RWPE2 (cell line): ENCODE results near the gene EPRS1.
"Not testable (repeated sequence)": the region's sequence is repeated elsewhere in the genome, so short reads cannot be mapped to it uniquely, and the experiment has no call there.

Experiments
- ATAC-seq: fragments of 200-7000 bp; cut with Tn5 transposase; 3 replicates; pipeline ENCODE4 v1.9.1; 2021; ENCODE audit warnings: low read depth
- DNase-seq: peaks from one replicate; pipeline ENCODE4 v3.0.0-alpha.2; 2020; ENCODE audit warnings: low spot score
- H3K27ac ChIP-seq: fragments of 450-650 bp; 2 replicates; pipeline ENCODE4 v1.5.1; 2017; ENCODE audit warnings: mild to moderate bottlenecking; ENCODE audit not compliant: poor library complexity, severe bottlenecking
- H3K27me3 ChIP-seq: fragments of 250-450 bp; sonication (Bioruptor Pico); 2 replicates; pipeline ENCODE4 v1.5.1; 2021; ENCODE audit warnings: mild to moderate bottlenecking, moderate library complexity; ENCODE audit not compliant: insufficient read depth, poor library complexity, severe bottlenecking
- H3K36me3 ChIP-seq: fragments of 250-450 bp; sonication (Bioruptor Pico); 2 replicates; pipeline ENCODE4 v1.5.1; 2020; ENCODE audit warnings: low read depth, mild to moderate bottlenecking, moderate library complexity
- H3K4me1 ChIP-seq: fragments of 250-450 bp; sonication (Bioruptor Pico); 2 replicates; pipeline ENCODE4 v1.5.1; 2021; ENCODE audit warnings: mild to moderate bottlenecking, moderate library complexity; ENCODE audit not compliant: insufficient read depth, poor library complexity, severe bottlenecking
- H3K4me3 ChIP-seq: fragments of 250-450 bp; sonication (Bioruptor Pico); 2 replicates; pipeline ENCODE4 v1.5.1; 2021; ENCODE audit warnings: mild to moderate bottlenecking, moderate library complexity; ENCODE audit not compliant: severe bottlenecking
- H3K9me3 ChIP-seq: fragments of 250-450 bp; sonication (Bioruptor Pico); 2 replicates; pipeline ENCODE4 v1.5.1; 2021; ENCODE audit warnings: mild to moderate bottlenecking, moderate library complexity; ENCODE audit not compliant: severe bottlenecking
- TF ChIP-seq, protein P1 (sequence below): fragments of 450-650 bp; IDR thresholded peaks from one replicate; pipeline ENCODE4 v1.5.1; 2017; ENCODE audit warnings: mild to moderate bottlenecking, moderate library complexity; ENCODE audit not compliant: poor library complexity, severe bottlenecking

Gene EPRS1

DNA sequence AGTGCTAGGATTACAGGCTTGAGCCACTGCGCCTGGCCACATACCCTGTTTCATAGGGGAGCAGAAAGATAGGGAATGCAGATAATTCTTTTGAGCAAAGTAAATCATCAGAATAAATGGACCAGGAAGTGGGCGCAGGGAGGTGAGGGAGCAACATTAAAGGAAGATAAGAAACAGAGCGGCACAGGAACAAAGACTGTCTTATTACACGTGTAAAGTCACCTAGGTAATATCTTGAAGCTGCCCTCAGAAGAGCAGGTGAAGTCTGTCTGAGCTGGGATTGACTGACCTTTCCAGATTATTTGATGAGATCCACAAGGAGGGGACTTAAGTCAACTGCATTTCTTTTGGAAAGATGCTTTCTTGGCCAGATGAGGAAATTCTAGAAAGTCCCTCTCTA lies 7.7 kb downstream of the EPRS1 start:
- Histone ChIP-seq H3K4me3 (no peak overlapping the region), H3K4me1 (no peaks in the 10 kb centered on the region), H3K9me3 (no peaks in the 10 kb centered on the region), H3K36me3 (peaks cover 15% of the 10 kb centered on the region), H3K27ac (no peak overlapping the region), H3K27me3 (no peaks in the 10 kb centered on the region)
- no peak for DNase-seq
- TF ChIP-seq, protein P1, sequence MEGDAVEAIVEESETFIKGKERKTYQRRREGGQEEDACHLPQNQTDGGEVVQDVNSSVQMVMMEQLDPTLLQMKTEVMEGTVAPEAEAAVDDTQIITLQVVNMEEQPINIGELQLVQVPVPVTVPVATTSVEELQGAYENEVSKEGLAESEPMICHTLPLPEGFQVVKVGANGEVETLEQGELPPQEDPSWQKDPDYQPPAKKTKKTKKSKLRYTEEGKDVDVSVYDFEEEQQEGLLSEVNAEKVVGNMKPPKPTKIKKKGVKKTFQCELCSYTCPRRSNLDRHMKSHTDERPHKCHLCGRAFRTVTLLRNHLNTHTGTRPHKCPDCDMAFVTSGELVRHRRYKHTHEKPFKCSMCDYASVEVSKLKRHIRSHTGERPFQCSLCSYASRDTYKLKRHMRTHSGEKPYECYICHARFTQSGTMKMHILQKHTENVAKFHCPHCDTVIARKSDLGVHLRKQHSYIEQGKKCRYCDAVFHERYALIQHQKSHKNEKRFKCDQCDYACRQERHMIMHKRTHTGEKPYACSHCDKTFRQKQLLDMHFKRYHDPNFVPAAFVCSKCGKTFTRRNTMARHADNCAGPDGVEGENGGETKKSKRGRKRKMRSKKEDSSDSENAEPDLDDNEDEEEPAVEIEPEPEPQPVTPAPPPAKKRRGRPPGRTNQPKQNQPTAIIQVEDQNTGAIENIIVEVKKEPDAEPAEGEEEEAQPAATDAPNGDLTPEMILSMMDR: no peak
- ATAC-seq: no peak

DNA sequence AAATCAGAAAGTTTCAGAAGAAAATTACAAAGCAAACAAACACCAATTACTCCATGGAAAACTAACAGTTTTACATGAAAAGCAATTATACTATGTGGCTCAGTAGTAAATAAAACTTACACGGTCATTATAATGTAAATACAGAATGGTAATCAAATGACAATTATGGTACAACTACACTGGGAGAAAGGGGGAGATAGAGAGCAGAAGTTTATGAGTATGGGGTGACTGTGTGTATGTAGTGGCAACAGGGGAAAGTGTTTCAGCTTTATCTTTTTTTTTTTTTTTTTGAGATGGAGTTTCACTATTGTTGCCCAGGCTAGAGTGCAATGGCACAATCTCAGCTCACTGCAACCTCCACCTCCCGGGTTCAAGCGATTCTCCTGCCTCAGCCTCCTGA lies 8.5 kb downstream of the EPRS1 start:
- not testable (repeated sequence) for H3K27ac ChIP-seq, H3K9me3 ChIP-seq, DNase-seq, H3K4me1 ChIP-seq, H3K4me3 ChIP-seq, H3K27me3 ChIP-seq, ATAC-seq
- H3K36me3 ChIP-seq: peaks cover 21% of the 10 kb centered on the region

DNA sequence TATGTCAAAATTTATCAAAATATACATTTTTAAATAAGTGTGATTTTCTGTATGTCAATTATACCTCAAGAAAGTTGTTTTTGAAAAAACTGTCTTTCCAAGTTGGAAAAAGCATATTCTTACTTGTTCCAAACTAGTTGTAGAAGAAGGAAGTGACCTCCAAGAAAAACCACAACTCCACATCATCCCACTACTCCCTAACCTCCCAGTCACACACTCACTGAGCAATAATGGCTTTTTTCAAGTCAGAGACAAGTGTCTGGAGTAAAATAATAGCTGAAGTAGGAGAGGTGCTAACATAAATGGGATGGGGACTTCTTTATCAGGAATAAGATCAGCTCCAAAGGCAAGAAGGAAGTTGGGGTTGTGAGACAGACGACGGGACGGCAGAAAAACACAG lies 13.4 kb downstream of the EPRS1 start:
- no peak overlapping the region for H3K27ac ChIP-seq
- TF ChIP-seq, protein P1: no peak
- H3K4me1 ChIP-seq: no peaks in the 10 kb centered on the region
- no peak for ATAC-seq
- H3K9me3 ChIP-seq: no peaks in the 10 kb centered on the region
- H3K4me3 ChIP-seq: no peak overlapping the region
- H3K36me3 ChIP-seq: peaks cover 37% of the 10 kb centered on the region
- DNase-seq: no peak
- no peaks in the 10 kb centered on the region for H3K27me3 ChIP-seq

DNA sequence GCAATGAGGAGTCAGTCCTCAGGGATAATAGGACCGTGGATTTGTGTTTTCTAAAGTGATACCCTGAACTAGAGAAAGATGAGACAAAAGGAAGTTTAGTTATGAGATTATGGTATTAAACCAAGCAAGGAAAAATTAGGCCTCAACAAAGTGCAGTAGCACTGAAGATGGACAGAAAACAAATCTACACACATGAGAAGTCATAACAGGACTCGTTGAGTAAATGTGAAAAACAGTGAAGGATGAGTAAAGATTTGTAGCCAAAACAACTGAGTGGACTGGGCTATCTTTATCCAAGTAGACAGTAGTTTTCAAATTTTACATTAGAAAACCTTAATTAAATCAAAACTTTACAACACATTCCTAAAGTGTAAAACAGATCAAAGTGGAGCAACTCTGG lies 15.0 kb downstream of the EPRS1 start:
- Histone ChIP-seq H3K9me3 (no peaks in the 10 kb centered on the region), H3K4me1 (no peaks in the 10 kb centered on the region), H3K4me3 (no peak overlapping the region), H3K27ac (no peak overlapping the region), H3K27me3 (no peaks in the 10 kb centered on the region), H3K36me3 (peaks cover 41% of the 10 kb centered on the region)
- TF ChIP-seq, protein P1: no peak
- no peak for ATAC-seq
- no peak for DNase-seq

DNA sequence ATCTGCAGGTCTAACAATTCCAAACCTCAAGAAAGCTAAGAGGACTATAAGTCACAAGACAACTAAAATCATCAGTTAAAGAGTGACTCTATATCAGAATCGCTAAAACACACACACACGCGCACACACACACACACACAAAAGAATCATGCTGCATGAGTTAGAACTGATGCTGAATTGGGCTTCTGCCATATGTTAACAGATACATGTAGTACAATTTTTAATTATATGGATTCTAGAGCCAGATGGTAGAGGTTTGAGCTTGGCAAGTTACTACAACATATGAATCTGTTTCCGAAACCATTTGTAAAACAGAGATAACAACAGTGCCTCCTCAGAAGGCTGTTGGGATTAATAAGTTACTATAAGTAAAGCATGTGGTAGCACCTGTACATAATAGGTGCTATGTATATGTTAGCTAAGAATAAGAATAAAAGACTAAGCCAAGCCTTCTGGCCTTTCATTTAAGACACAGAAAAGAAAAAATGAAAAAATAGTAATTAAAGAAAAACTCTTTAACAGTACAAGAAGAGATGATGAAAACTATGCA lies 17.9 kb downstream of the EPRS1 start:
- peaks cover 49% of the 10 kb centered on the region for H3K36me3 ChIP-seq
- no peak for ATAC-seq
- TF ChIP-seq, protein P1: no peak

More for the DNA sequence above, 17.9 kb downstream of the EPRS1 start:
- Histone ChIP-seq H3K27ac (no peak overlapping the region), H3K4me3 (no peak overlapping the region), H3K9me3 (no peaks in the 10 kb centered on the region), H3K4me1 (no peaks in the 10 kb centered on the region), H3K27me3 (no peaks in the 10 kb centered on the region)
- no peak for DNase-seq
